Effector CD4-positive, alpha-beta T cell (primary cell): ENCODE results near the gene G2E3.
"Not testable (repeated sequence)": the region's sequence is repeated elsewhere in the genome, so short reads cannot be mapped to it uniquely, and the experiment has no call there.

Source experiments
- DNase-seq: peaks from one replicate; pipeline ENCODE4 v3.0.0-alpha.2; 2020

G2E3 gene

DNA sequence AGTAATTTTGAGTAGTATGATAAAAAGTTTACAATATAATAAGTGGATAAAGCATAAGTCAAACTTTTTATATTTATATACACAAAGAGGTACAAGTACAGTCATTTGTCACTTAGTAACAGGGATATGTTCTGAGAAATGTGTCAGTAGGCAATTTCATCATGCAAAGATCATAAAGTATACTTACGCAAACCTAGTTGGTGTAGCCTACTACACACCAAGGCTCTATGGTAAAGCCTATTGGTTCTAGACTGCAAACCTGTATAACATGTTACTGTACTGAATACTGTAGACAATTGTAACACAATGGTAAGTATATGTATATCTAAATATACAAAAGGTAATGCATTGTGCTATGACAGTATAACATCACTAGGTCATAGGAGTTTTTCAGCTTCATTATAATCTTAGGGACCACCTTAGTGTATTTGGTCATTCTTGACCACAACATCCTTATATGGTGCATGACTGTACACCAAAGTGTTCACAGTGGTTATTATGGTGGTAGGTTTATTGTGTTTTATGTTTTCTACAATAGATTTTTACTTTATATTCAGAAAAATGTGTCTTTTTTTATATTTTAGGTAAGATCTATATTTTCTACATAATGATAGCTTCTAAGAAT is 48.3 kb downstream of the G2E3 start:
- no peak for DNase-seq

DNA sequence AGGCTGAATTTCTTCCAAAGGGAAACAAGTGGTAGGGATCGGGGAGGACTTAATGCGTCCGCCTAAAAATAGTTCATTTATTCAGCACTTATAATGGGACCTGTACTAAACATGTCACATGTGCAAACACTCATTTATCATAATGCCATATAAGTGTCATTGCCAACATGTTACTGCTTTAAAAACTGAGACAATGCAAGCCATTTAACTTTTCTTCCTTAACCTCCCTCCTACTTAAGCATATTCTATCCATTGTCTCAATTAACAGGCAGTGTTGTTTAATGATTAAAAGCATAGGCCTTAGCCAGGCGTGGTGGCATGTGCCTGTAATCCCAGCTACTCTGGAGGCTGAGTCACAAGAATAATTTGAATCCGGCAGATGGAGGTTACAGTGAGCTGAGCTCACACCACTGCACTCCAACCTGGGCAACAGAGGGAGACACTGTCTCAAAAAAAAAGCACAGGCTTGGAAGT is 49.6 kb downstream of the G2E3 start:
- no peak for DNase-seq

DNA sequence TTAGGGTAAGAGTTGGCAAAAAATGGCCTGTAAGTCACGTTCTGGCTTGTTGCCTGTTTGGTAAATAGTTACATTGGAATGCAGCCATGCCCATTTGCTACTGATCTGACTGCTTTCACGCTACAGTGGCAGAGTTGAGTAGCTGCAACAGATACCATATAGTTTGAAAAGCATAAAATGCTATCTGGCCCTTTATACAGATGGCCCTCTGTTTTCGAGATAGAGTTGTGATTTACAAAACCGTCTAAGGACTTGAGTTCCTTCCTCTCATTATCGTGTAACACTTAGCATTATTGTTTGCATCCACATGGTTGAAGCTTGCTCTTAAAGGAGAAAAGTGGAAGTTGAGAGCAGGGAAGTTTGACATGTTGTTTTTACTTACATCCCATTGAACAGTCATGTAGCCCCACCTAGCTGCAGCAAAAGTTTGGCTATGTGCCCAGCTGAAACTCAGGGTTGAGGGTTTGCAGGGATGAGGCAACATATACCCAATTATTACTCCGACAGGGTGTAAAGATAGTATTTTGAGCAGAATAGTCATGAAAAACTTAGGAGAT is 51.9 kb downstream of the G2E3 start:
- DNase-seq: no peak

DNA sequence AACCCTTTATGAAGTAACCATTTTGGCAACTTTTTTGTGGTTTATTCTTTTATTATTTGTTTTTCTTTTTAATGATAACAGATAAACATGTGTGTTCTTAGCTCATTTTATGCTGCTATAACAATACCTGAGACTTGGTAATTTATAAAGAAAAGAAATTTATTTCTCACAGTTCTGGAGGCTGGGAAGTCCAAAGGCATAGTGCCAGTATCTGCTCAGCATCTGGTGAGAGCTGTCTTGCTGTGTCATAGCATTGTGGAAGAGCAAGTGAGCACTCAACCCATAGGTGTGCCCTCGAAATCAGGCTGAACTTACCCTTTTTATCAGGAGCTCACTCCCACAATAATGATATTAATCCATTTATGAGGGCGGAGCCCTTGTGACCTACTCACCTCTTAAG is 55.2 kb downstream of the G2E3 start:
- no peak for DNase-seq

DNA sequence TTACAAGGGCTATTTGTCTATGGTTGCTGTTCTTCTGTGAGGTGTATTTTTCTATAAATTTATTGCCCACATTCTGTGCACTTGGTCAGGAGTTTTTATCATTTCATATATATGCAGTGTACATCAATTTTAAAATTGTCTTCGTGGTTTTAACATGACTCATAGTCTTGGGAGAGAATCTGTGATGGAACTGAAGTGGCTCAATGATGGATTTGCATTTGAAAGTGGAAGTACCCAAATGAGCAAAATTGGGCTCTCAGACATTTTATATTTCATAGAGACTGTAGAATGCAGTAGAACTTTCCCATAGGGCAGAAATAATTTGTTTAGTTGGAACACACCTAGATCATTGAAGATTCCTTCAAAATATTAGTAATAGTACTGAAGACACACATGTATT is 61.2 kb downstream of the G2E3 start:
- DNase-seq: no peak

DNA sequence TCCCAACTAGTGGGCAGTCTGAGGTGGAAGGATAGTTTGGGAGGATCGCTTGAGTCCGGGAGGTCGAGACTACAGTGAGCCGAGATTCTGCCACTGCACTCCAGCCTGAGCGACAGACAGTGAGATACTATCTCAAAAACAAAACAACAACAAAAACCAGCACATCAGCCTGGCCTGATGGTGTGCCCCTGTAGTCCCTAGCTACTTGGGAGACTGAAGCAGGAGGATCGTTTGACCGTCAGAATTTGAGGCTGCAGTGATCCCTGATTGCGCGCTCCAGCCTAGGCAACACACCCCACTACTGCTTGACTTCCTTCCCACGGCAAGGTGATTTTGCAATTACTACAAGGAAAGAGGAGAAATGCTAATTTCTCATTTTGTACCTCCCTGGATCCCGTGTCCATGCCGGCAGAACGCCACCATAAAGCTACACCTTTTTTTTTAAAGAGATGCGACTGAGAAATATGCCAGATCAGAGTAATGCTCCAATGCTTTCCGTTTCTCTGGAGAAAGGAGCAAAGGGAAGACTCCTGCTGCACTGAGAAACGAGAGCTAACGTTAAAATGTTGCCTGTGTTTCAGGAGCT is 62.5 kb downstream of the G2E3 start:
- DNase-seq: no peak

DNA sequence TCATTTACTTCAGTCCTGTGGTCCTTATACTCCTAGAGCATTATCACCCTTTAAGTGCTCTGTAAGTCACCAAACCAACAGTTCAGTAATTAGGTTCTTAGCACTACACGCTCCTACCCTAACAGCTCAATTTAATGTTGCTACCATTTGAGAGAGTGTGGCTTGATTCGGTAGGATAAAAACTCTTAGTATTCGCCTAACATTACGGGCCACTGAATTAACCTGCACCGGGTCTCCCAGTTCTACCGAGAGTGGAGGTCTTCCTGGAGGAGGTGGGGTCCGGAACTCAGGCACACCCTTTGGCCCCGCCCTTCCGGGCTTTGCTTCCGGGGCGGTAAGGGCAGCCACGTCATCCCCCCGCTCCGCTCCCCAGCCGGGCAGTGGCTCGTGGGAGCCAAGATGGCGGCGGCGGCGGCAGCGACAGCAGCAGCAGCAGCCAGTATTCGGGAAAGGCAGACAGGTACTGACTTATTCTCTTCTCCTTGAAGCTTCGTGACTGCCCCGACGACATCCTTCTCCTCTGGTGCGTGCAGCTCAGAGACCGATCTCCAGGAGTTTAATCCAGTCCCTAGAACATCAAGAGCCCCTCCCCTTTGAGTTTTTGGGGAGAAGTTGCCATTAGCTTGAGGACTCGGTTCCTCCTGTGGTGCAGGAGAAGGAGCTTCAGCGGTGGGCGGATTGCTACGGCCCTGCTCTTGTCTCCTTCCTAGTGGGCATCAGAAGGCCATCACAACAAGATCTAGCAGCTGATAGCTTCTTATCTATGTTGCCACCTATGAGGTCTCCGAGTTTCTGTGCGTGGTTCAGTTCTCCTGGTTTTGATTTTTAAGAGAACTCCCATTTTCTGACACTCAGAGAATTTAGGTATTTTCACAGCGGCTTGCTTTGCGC is 63.2 kb downstream of the G2E3 start, which contains the start of gene SCFD1:
Gene SCFD1, plus strand, starts transcription at position 380 of the 891 bp plus-strand sequence. Its CDS starts 20 bp downstream, at position 400.
- peak; percentile 89 for DNase-seq

DNA sequence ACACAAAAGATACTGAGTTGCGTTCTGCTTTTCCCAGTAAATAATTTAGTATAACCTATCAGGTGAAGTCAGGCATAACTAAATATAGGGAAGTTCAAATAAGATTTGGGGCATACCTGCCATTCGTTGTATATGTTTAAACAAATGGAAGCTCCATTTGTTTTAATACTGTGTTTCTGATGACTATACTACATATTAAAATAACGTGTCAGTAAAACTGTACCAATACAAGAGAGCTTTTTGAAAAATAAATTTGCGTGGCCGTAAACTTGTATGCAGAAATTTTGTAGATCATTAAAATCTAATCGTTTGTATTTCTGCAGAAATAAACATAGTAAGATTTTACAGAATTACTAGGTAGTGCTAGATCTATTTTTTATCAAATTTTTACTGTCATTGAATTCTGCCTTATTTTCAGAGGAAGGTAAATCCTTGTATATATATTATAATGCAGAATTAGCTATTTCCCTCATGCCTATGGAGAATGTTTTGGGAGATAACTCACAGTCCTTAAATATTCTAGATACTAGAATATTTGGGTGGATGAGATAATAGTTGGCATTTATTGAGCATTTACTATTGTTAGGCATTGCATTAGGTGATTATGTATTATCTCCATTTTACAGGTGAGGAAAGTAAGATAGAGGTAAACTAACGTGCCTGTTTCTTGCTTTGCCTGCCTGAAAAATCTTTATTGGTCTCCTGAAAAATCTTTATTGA is 64.6 kb downstream of the G2E3 start:
- DNase-seq: no peak

DNA sequence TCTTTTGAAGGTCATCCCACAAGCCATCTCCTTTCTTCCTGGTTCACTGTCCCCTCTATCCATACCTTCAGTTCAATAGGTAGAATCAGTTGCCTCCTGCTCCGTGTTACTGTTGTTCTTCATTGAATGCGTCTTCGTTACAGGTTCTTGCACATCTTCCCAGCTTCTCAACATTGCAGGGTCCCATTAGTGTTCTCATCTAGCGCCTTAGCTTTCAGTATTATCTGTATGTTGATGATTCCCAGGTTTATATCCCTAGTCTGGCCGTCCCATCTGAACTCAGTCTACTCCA is 65.1 kb downstream of the G2E3 start:
- DNase-seq: no peak

DNA sequence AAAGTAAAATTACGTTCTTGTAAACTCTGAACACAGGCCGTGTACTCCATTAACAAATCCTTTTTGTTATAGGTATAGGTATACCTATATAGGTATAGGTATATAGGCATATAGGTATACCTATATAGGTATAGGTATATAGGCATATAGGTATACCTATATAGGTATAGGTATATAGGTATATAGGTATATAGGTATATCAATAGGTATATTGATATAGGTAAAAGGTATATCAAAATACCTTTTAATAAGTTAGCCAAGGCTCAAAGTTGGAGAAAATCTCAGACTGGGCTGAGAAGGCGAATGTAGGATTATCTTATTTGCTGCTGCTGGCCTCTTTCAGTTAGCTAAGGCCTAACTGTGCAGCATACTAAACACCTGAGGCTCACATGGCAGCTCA is 66.6 kb downstream of the G2E3 start:
- no peak for DNase-seq

DNA sequence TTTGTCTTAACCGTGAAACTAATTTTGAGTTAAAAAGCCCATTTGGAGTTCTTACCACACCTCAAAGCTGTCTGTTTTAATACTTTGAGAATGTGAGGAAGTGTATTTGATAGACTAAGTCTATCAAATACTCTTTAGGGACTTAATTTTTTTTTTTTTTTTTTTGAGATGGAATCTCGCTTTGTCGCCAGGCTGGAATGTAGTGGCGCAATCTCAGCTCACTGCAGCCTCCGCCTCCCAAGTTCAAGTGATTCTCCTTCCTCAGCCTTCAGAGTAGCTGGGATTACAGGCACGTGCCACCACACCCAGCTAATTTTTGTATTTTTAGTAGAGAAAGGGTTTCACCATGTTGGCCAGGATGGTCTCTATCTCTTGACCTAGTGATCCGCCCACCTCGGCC is 70.5 kb downstream of the G2E3 start:
- not testable (repeated sequence) for DNase-seq

DNA sequence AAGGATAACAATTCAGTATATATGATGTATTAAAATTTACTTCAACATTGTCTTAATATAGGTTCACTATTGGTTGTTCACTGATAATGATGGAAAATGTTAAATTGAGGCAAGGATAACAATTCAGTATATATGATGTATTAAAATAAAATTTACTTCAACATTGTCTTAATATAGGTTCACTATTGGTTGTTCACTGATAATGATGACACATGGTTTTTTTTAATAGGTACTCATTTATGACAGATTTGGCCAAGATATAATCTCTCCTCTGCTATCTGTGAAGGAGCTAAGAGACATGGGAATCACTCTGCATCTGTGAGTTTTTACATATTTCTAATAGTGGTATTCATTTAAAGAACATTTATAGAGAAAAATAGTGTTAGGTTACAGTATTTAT is 71.3 kb downstream of the G2E3 start:
- DNase-seq: no peak

DNA sequence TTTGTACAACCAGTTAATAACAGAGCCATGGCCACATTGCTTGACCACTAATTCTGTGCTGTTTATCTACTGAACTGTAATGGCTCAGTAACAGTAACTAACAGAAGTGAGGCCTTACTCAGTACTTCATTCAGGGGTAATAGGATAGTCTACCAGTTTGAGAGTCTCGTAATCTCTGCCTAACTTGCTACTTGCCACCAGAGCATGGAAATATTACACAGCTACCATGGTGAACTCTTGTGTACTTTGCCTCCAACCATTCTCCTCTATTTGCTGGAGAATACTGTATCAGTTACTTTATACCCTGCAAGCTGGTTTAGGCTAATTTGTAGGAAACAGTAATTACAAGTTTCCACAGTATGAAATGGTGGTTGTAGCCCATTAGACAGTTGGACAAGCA is 73.8 kb downstream of the G2E3 start:
- DNase-seq: no peak

DNA sequence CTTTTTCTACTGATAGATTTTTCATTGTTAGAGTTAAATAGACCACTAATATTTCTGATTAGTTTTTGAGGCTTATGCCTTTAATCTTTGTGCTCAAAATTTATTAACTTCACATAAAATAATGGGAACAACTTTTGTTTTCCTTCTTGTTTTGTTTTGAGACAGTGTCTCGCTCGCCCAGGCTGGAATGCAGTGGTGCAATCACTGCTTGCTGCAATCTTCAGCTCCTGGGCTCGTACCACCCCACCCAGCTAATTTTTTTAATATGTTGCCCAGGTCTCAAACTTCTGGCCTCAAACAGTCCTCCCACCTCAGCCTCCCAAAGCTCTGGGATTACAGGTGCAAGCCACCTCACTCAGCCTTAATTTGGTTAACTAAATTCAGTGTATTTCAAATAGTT is 80.0 kb downstream of the G2E3 start:
- DNase-seq: no peak

DNA sequence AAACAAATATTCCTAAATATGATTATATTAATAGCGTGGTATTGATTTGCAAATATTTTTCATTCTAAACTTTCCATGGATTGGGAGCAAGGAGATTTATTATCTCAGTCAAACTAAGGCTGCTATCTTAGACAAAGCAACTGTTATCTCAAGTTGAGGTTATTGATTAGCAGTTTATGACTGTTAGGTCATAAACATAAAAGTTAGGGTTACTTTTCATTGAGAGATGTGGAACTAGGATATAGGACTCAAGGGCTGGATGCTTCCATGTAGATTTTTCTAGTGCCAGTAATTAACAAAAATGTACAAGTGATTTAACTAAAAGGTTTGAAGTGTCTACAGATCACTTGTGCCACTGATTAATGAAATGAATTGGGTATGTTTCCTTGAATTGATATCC is 82.2 kb downstream of the G2E3 start:
- no peak for DNase-seq

DNA sequence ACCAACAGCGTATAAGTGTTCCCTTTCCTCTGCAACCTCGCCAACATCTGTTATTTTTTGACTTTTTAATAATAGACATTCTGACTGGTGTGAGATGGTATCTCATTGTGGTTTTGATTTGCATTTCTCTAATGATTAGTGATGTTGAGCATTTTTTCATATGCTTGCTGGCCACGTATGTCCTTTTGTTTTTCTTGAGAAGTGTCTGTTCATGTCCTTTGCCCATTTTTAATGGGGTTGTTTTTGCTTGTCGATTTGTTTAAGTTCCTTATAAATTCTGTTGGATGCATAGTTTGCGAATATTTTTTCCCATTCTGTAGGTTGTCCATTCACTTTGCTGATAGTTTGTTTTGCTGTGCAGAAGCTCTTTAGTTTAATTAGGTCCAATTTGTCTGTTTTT is 85.5 kb downstream of the G2E3 start:
- DNase-seq: not testable (repeated sequence)

DNA sequence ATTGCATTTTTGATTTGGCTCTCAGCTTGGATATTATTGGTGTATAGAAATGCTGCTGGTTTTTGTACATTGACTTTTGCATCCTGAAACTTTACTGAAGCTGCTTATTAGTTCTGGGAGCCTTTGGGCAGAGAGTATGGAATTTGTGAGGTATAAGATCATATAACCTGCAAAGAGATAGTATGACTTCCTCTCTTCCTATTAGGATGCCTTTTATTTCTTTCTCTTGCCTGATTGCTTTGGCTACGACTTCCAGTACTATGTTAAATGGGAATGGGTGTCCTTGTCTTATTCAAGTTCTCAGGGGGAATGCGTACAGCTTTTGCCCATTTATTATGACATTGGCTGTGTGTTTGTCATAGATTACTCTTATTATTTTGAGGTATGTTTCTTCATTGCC is 86.6 kb downstream of the G2E3 start:
- no peak for DNase-seq

DNA sequence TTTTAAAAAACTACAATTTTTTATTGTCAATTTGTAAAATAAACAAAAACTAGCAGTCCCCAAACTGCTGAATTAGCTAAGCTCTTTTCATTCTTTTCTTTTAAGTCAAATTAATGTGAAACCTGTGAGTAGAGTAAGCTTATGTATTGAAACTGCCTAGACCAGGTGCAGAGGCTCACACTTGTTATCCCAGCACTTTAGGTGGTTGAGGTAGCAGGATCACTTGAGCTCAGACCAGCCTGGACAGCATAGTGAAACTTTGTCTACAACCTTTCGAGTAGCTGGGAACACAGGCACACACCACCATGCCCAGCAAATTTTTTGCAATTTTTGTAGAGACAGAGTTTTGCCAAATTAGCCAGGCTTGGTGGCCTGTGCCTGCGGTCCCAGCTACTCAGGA is 89.5 kb downstream of the G2E3 start:
- DNase-seq: no peak

DNA sequence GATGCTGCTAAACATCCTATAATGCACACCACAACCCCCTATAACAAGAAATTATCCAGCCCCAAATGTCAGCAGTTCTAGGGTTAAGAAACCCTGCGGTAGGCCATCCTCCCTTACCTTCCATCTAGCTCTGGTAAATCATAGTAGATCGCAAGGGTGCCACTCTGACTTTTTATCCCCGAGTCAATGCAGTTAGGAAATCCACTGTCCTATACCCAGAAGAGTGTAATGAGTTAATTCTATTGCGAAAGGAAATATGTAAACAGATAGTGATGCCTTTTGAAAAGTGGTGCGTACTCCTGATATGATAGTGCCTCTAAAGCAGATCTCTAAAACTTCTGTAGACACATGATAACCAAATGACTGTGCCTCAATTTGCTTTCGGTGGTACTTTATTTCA is 93.0 kb downstream of the G2E3 start:
- no peak for DNase-seq

DNA sequence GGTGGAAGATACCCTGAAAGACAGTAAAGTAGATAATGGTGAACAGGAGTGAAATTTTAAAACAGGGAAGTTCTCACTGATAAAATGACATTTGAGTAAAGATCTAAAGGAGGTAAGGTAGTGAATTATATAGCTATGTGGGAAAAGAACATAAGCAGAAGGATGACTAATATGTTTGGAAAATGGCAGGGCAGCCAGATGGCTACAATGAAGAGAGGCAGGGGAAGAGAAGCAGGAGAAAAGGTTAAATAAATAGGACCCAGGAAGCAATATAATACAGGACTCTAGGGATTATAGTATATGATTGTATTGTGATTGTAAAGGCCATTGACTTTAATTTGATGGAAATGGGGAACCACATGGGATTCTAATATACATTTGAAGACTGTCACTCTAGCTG is 96.2 kb downstream of the G2E3 start:
- no peak for DNase-seq

DNA sequence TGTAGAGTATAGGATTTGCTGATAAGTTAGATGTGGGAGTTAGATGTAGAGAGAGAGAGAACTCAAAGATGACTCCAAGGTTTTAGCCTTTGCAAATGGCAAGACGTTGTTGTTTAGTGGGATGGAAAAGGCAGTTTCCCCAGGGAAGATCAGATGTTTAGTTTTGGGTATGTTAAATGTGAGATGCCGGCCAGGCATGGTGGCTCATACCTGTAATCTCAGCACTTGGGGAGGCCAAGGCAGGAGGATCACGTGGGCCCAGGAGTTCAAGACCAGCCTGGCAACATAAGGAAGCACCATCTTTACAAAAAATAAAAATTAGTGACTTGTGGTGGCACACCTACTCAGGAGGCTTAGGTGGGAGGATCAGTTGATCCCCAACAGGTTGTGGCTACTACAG is 96.7 kb downstream of the G2E3 start:
- no peak for DNase-seq

DNA sequence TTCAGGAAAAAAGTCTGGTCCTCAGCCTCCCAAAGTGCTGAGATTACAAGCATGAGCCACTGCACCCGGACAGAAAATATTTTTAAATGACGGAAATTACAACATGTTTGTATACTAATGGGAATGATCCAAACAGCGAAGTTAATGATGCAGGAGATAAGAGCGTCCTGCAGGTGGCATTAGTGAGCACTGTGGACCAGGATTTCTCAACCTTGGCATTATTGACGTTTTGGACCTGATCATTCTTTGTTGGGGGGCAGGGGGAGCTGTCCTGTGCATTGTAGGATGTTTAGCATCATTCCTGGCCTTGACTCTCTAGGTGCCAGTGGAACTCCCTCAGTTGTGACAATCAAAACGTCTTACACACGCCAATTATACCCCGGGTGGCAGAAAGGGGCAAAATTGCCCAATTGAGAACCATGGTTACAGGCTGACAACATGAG is 97.3 kb downstream of the G2E3 start:
- no peak for DNase-seq

DNA sequence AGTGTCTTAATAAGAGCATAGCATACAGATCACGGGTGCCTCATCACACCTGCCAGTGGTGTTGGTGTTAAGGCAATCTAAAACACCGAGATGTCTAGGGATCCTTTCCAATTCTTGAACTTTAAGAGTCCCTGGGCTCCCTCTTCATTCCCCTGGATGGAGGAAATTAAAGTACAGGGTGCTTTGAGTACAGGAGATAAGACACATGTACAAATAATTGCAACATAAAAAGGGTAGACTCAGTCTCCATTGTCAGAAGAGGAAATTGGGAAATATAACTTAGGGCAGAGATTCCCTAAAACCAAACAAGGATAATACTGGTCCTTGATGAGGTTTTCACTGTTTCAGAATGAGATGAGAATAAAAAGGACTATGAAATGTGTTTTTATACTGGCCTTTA is 98.1 kb downstream of the G2E3 start:
- DNase-seq: no peak
